Fibroblast of villous mesenchyme (primary cell): Measurements from ENCODE around the gene PLCXD3. TPM values are rescaled to one million over a fixed set of nuclear protein-coding genes. Genes with fewer than 3 reads are reported as not detected.

ENCODE experiments used
- DNase-seq: peaks from one replicate; pipeline ENCODE4 v3.0.0-alpha.2; 2010; ENCODE audit warnings: low read depth
- H3K4me3 ChIP-seq: 2 replicates; pipeline ENCODE4 v1.5.1; 2011; ENCODE audit warnings: low read depth, mild to moderate bottlenecking, low read length
- total RNA-seq: library from RNA; depleted of rRNA; stranded (reverse); fragments of >200 nt; gene quantifications from 2 replicates; pipeline ENCODE4 v1.2.3, GENCODE V29; 2012
- TF ChIP-seq, protein P1 (sequence below): IDR thresholded peaks from 2 replicates; pipeline ENCODE4 v1.5.1; 2012; ENCODE audit warnings: low read depth, mild to moderate bottlenecking, low read length; ENCODE audit not compliant: insufficient read depth

PLCXD3 gene, protein sequence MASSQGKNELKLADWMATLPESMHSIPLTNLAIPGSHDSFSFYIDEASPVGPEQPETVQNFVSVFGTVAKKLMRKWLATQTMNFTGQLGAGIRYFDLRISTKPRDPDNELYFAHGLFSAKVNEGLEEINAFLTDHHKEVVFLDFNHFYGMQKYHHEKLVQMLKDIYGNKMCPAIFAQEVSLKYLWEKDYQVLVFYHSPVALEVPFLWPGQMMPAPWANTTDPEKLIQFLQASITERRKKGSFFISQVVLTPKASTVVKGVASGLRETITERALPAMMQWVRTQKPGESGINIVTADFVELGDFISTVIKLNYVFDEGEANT
- 0.32 and 0.43 TPM in 2 replicates for total RNA-seq

DNA sequence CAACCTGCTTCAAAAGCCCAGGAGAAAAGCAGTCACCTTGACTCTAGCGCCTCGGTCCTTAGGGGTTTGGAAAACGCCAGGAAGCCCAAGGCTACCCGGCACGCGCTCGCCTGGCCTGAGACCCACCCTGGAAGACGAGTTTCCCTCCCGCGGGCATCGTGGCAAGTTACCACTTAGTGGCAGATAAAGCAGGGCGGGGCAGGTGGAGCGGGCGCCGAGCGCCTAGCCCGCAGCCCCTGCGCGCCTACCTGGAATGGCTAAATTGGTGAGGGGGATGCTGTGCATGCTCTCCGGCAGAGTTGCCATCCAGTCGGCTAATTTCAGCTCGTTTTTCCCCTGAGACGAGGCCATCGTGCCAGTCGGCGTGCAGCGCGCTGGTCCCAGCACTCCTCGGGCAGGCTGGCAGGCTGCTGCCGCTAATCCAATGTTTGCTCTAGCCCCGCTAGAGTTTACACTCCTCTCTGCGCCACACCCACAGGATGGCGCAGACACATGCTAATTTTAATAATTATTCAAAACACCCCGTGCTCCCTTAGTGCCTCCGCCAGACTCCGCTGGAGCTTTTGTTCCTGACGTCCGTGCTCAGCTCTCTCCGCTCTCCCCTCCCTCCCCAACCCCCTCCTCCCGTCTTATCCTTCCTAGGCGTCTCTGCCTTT lies at the start of gene PLCXD3:
TSS of gene PLCXD3 (minus strand) at position 426 of the 656 bp plus-strand sequence. CDS start at position 351, 75 bp downstream.
- no peak for DNase-seq
- TF ChIP-seq, protein P1, sequence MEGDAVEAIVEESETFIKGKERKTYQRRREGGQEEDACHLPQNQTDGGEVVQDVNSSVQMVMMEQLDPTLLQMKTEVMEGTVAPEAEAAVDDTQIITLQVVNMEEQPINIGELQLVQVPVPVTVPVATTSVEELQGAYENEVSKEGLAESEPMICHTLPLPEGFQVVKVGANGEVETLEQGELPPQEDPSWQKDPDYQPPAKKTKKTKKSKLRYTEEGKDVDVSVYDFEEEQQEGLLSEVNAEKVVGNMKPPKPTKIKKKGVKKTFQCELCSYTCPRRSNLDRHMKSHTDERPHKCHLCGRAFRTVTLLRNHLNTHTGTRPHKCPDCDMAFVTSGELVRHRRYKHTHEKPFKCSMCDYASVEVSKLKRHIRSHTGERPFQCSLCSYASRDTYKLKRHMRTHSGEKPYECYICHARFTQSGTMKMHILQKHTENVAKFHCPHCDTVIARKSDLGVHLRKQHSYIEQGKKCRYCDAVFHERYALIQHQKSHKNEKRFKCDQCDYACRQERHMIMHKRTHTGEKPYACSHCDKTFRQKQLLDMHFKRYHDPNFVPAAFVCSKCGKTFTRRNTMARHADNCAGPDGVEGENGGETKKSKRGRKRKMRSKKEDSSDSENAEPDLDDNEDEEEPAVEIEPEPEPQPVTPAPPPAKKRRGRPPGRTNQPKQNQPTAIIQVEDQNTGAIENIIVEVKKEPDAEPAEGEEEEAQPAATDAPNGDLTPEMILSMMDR: no peak
- H3K4me3 ChIP-seq: peak within 1 kb of the TSS; percentile 32

DNA sequence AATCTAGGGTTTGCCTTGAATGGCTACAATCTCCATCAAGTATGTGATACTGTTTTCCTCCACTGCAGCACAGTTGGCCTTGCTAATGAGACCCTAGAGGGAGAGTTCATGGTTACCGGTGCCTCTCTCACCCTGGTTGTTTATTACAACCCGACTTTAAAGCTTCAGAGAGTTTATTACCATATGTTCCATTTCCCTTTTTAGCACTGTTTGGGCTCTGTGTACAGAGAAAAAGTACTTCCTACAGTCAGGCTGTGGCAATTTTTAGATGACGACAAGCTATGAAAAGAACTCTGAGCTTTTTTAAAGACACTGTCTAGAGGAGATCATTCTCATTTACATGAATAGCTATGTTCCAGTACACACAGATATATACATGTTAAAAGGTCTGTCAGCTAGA lies 48.8 kb upstream of the PLCXD3 start:
- DNase-seq: no peak
- TF ChIP-seq, protein P1: no peak
- H3K4me3 ChIP-seq: no peak overlapping the region

DNA sequence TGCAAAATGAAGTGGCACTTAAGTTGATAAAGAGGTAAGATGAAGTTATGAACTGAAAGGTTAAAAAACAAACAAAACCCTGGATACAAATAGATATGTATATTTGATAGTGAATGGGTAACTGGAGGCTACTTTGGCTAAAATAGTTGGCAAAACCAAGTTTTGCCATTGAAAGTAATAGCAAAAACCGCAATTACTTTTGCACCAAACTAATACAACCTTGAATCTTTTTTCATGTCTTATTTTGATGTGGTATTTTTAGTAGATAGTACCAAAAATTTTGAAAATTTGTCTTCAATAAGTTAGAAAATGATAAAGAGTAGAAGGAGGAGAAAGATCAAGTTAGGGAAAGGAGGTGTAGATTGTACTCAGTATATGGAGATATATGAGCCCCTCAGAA lies 47.9 kb upstream of the PLCXD3 start:
- TF ChIP-seq, protein P1: no peak
- no peak for DNase-seq
- no peak overlapping the region for H3K4me3 ChIP-seq

DNA sequence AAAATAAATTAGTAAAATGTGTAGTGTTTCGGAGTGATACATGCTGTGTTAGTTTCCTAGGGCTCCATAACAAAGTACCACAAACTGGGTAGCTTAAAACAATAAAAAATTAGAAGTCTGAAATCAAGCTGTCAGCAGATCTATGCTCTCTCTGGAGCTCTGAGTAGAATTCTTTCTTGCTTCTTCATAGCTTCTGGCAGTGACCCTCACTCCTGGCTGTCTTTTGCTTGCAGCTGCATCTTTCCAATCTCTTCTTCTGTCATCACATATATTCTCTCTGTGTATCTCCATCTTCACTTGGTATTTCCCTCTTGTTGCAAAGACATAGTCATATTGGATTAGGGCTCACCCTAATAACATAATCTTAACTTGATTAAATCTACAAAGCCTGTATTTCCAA lies 37.6 kb upstream of the PLCXD3 start:
- no peak for DNase-seq
- TF ChIP-seq, protein P1: no peak

DNA sequence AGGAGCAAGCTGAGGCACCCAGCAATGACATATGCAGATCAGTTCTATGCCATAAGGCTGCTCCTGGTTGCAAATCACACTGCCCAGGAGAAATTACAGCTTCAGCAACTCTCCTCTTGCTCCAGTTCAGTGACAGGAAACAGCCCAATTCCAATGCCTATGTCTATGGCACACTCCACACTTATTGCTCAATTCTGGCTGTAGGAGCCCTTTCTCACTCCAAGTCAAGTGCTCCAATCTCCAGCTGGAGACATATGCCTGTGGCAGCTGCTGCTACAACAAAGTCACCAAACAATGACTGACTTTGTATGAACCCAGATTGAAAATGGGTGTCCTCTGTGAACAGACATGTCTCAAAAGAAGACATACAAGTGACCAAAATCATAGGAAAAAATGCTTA lies 31.8 kb upstream of the PLCXD3 start:
- DNase-seq: no peak
- TF ChIP-seq, protein P1: no peak
- no peak overlapping the region for H3K4me3 ChIP-seq

More for the DNA sequence above, 37.6 kb upstream of the PLCXD3 start:
- H3K4me3 ChIP-seq: no peak overlapping the region

DNA sequence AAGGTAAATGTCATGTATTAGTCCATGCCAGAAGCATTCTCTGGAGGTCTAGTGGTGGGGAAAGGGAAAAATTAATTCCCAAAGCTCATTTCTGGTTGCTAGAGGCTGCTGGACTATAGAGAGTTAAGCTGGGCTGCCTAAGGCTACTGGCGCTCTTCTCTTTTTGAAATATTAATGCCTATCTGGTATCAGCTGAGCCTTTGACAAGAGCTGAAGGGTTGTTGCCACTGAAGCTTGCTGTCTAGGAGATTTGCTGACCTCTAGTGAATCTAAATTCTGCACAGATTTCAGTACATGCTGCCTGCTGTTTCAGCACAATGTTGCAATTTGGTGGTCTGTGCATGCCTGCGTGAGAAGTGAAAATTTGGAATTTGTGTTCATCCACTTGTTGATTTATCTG lies 29.1 kb upstream of the PLCXD3 start:
- TF ChIP-seq, protein P1: no peak
- DNase-seq: no peak
- H3K4me3 ChIP-seq: no peak overlapping the region
